CD4-positive, alpha-beta T cell (primary cell): Measurements from ENCODE around the gene AZIN2. TPM values are rescaled to one million over a fixed set of nuclear protein-coding genes. Genes with fewer than 3 reads are reported as not detected.

Experiments used
- ATAC-seq: fragments of 200-7000 bp; cut with Tn5 transposase; one replicate; pipeline ENCODE4 v1.10.0; 2022; ENCODE audit warnings: mild to moderate bottlenecking; ENCODE audit not compliant: poor library complexity
- CTCF ChIA-PET: fragments of 350-600 bp; sonication (Branson Sonifier 250); formaldehyde crosslinking; loops from one replicate; lab custom pipeline; 2021; ENCODE audit warnings: antibody characterized with exemption, inconsistent platforms; lab: Charles Lee
- POLR2A ChIA-PET: fragments of 350-600 bp; sonication (Branson Sonifier 250); formaldehyde crosslinking; loops from one replicate; lab custom pipeline; 2021; ENCODE audit warnings: antibody characterized with exemption, inconsistent platforms; lab: Charles Lee
- DNase-seq, 14 experiments: peaks; one replicate each; pipeline ENCODE4 v3.0.0-alpha.2; 2013 to 2020; ENCODE audit warnings: mixed read lengths in 2 of 14
- H3K27ac ChIP-seq, 2 donors: one replicate each; pipeline versions ENCODE4 v1.5.1 to v1.7.0; 2013; ENCODE audit warnings: low read length in 2 of 2, low read depth in 1 of 2, mild to moderate bottlenecking in 1 of 2
- H3K27me3 ChIP-seq, 2 experiments: 1 replicate in 1 of 2; 2 replicates in 1 of 2; pipeline versions ENCODE4 v1.6.1 to v1.7.0; 2013; ENCODE audit warnings: low read length in 2 of 2, control low read depth in 1 of 2, mild to moderate bottlenecking in 1 of 2, moderate library complexity in 1 of 2; ENCODE audit not compliant: insufficient read depth in 2 of 2, control insufficient read depth in 1 of 2
- H3K36me3 ChIP-seq: one replicate; pipeline ENCODE4 v1.6.1; 2013; ENCODE audit warnings: low read length, control low read depth; ENCODE audit not compliant: insufficient read depth
- H3K4me1 ChIP-seq: one replicate; pipeline ENCODE4 v1.6.1; 2013; ENCODE audit warnings: low read length, control low read depth; ENCODE audit not compliant: insufficient read depth
- H3K4me3 ChIP-seq: one replicate; pipeline ENCODE4 v1.5.1; 2013; ENCODE audit warnings: mild to moderate bottlenecking, low read length, moderate library complexity
- H3K9me3 ChIP-seq, 2 experiments: 1 replicate in 1 of 2; 2 replicates in 1 of 2; pipeline versions ENCODE4 v1.6.1 to v1.7.0; 2013; ENCODE audit warnings: low read length in 2 of 2, mild to moderate bottlenecking in 2 of 2, control low read depth in 1 of 2, moderate library complexity in 1 of 2; ENCODE audit not compliant: control insufficient read depth in 1 of 2, insufficient read depth in 1 of 2
- H3K27ac Mint-ChIP-seq: one replicate; pipeline ENCODE4 v1.8.0; 2020; ENCODE audit warnings: mixed read lengths
- H3K27me3 Mint-ChIP-seq: one replicate; pipeline ENCODE4 v1.8.0; 2021; ENCODE audit warnings: mixed read lengths
- H3K36me3 Mint-ChIP-seq: one replicate; pipeline ENCODE4 v1.8.0; 2021; ENCODE audit warnings: low read depth, mixed read lengths
- H3K4me1 Mint-ChIP-seq: one replicate; pipeline ENCODE4 v1.8.0; 2021; ENCODE audit warnings: low read depth, mixed read lengths
- H3K4me3 Mint-ChIP-seq: one replicate; pipeline ENCODE4 v1.8.0; 2020; ENCODE audit warnings: mild to moderate bottlenecking, mixed read lengths
- H3K9me3 Mint-ChIP-seq: one replicate; pipeline ENCODE4 v1.8.0; 2020; ENCODE audit warnings: mixed read lengths
- CTCF ChIP-seq: fragments of 200-600 bp; IDR thresholded peaks from one replicate; pipeline ENCODE4 v1.8.0; 2022; ENCODE audit warnings: antibody characterized with exemption, mild to moderate bottlenecking
- intact Hi-C, 2 experiments: fragments of 100-400 bp; cut with DNase I in 1 of 2; cut with micrococcal nuclease in 1 of 2; formaldehyde crosslinking; loops; one replicate each; pipeline versions ENCODE4 v1.15.1 to v1.9.0; 2023 to 2025; cut with DNase I, micrococcal nuclease
- total RNA-seq, 174 experiments: library from RNA in 2 of 174; stranded (reverse) in 2 of 174; gene quantifications; one replicate each; pipeline ENCODE4 v1.2.3 and lab custom pipeline; 2021 to 2026

The AZIN2 gene
- total RNA-seq, 2 experiments from 2014 or later: 4.6 to 4.9 TPM

GRCh38 chr1:33085332-33085731, 4.4 kb downstream of the AZIN2 start:
- Histone ChIP-seq H3K9me3 (no peaks in the 10 kb centered on the region), H3K27me3 (no peaks in the 10 kb centered on the region), H3K4me3 (no peak overlapping the region), H3K36me3 (no peaks in the 10 kb centered on the region), H3K27ac (no peak overlapping the region), H3K4me1 (peaks cover 41% of the 10 kb centered on the region)
- CTCF ChIA-PET: interaction anchor here (1.4 to 2.3 kb wide), 3 partner anchors 10 to 42 kb away, joined by 3 to 9 read pairs (median 5); no protein-coding TSS in a partner anchor
- no peaks in the 10 kb centered on the region for H3K27me3 Mint-ChIP-seq
- no peak for TF ChIP-seq CTCF
- DNase-seq (no peak), ATAC-seq (no peak)
- intact Hi-C loops: loop anchor here in 1 of 2 experiments (5.0 to 10.0 kb wide), 3 partner anchors 121 to 371 kb away; partner anchors contain the start of gene RNF19B
- H3K9me3 Mint-ChIP-seq: no peaks in the 10 kb centered on the region
- peaks cover 51% of the 10 kb centered on the region for H3K4me1 Mint-ChIP-seq
- H3K36me3 Mint-ChIP-seq: peaks cover 4% of the 10 kb centered on the region
- POLR2A ChIA-PET: no interaction called here
- no peak overlapping the region for H3K4me3 Mint-ChIP-seq
- H3K27ac Mint-ChIP-seq: no peak overlapping the region

- no peaks in the 10 kb centered on the region for H3K27me3 ChIP-seq
- H3K9me3 ChIP-seq: no peaks in the 10 kb centered on the region
- H3K4me3 ChIP-seq: no peak overlapping the region
- ChIA-PET POLR2A (interaction anchor here (0.8 kb wide), 1 partner anchor 153 kb away, joined by 3 read pairs; no protein-coding TSS in a partner anchor), CTCF (interaction anchor here (0.5 to 2.3 kb wide), 8 partner anchors 9 to 374 kb away, joined by 3 to 9 read pairs (median 3); no protein-coding TSS in a partner anchor)
- H3K4me1 Mint-ChIP-seq: peaks cover 43% of the 10 kb centered on the region
- no peaks in the 10 kb centered on the region for H3K27me3 Mint-ChIP-seq
- no peak overlapping the region for H3K27ac ChIP-seq
- no peaks in the 10 kb centered on the region for H3K9me3 Mint-ChIP-seq
- H3K27ac Mint-ChIP-seq: no peak overlapping the region
- H3K4me3 Mint-ChIP-seq: no peak overlapping the region
- no peaks in the 10 kb centered on the region for H3K36me3 ChIP-seq
- DNase-seq (peak in 11 of 14 experiments; percentile 22 to 68 (median 30)), ATAC-seq (no peak)
- H3K4me1 ChIP-seq: peaks cover 31% of the 10 kb centered on the region
- TF ChIP-seq CTCF: no peak
- H3K36me3 Mint-ChIP-seq: no peaks in the 10 kb centered on the region
- intact Hi-C loops: loop anchor here (1.0 to 10.0 kb wide), 5 partner anchors 122 to 372 kb away; partner anchors contain the start of gene RNF19B (in 1 of the 2)
Observed at GRCh38 chr1:33086384-33086850, 5.5 kb downstream of the AZIN2 start.

DNA sequence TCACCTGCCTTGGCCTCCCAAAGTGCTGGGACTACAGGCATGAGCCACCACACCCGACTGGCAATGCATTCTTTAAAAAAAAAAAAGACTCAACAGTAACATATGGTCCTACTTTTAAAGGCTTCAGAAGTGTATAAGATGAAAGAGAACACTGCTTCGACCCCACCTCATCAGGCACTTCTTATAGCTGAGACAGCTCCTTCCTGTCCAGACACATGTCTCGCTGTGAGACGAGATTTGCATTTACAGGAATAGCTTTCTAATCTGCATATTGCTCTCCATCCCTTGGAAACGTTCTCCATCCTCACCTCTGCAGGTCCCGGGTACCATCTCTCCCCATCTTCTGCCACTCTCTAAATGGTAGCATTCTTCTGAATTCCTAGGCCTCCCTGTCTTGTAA, 6.7 kb downstream of the AZIN2 start:
- intact Hi-C loops: loop anchor here in 1 of 2 experiments (5.0 to 10.0 kb wide), 3 partner anchors 123 to 373 kb away; partner anchors contain the start of gene RNF19B
- Mint-ChIP-seq H3K27me3 (no peaks in the 10 kb centered on the region), H3K9me3 (no peaks in the 10 kb centered on the region), H3K4me3 (no peak overlapping the region), H3K4me1 (peaks cover 31% of the 10 kb centered on the region), H3K36me3 (no peaks in the 10 kb centered on the region), H3K27ac (peak overlapping the region; percentile 42)
- Histone ChIP-seq H3K36me3 (no peaks in the 10 kb centered on the region), H3K4me1 (peaks cover 21% of the 10 kb centered on the region), H3K9me3 (no peaks in the 10 kb centered on the region), H3K27ac (peak overlapping the region in 1 of 2 donors; percentile 10), H3K4me3 (no peak overlapping the region), H3K27me3 (no peaks in the 10 kb centered on the region)
- DNase-seq: no peak
- ChIA-PET POLR2A (interaction anchor here (0.6 to 1.8 kb wide), 4 partner anchors 15 to 93 kb away, joined by 3 to 5 read pairs (median 3); no protein-coding TSS in a partner anchor), CTCF (interaction anchor here (1.6 kb wide), 1 partner anchor 154 kb away, joined by 4 read pairs; no protein-coding TSS in a partner anchor)
- peak; percentile 56 for ATAC-seq
- TF ChIP-seq CTCF: no peak
